Lower leg skin (tissue), 3 donors: ENCODE data around the gene SH3BP5L.

Experiments
- POLR2A ChIP-seq, 2 donors: fragments of 450-650 bp; IDR thresholded peaks; one replicate each; pipeline ENCODE4 v1.6.1; 2016 to 2017; ENCODE audit warnings: antibody characterized with exemption in 2 of 2, mild to moderate bottlenecking in 1 of 2, moderate library complexity in 1 of 2
- TF ChIP-seq, protein P1 (sequence below), 3 donors: fragments of 450-650 bp; IDR thresholded peaks; one replicate each; pipeline ENCODE4 v1.5.1; 2016; ENCODE audit warnings: antibody characterized with exemption in 3 of 3, mild to moderate bottlenecking in 3 of 3, moderate library complexity in 2 of 3

DNA sequence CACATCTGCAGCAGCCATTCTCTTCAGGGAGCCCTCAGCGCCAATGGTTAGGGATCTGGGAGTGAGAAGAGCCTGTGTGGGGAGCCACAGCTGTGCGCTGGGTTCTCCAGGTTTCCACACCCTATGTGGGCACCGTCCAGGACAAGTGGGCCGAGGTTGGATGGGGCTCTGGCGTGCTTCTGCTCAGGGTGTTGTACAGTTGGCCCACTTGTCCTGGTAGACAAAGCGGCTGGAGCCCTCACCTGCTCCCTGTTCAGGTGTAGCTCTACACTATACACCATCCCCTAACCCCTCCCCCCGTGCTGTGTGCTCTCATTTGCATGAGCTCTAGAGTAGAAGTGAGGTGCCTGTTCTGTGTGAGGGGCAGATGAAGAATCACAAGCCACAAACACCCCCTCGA, 12.2 kb downstream of the SH3BP5L start:
- TF ChIP-seq, protein P1, sequence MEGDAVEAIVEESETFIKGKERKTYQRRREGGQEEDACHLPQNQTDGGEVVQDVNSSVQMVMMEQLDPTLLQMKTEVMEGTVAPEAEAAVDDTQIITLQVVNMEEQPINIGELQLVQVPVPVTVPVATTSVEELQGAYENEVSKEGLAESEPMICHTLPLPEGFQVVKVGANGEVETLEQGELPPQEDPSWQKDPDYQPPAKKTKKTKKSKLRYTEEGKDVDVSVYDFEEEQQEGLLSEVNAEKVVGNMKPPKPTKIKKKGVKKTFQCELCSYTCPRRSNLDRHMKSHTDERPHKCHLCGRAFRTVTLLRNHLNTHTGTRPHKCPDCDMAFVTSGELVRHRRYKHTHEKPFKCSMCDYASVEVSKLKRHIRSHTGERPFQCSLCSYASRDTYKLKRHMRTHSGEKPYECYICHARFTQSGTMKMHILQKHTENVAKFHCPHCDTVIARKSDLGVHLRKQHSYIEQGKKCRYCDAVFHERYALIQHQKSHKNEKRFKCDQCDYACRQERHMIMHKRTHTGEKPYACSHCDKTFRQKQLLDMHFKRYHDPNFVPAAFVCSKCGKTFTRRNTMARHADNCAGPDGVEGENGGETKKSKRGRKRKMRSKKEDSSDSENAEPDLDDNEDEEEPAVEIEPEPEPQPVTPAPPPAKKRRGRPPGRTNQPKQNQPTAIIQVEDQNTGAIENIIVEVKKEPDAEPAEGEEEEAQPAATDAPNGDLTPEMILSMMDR (IDR thresholded peaks at IDR 0.05) = no peak
- TF ChIP-seq POLR2A (IDR thresholded peaks at IDR 0.05) = no peak
